Neural progenitor cell (in vitro differentiated cells): Measurements from ENCODE around the gene MINDY4. TPM values are rescaled to one million over a fixed set of nuclear protein-coding genes. Genes with fewer than 3 reads are reported as not detected.

Experiments
- DNase-seq: peaks from one replicate; pipeline ENCODE4 v3.0.0-alpha.2; 2016; ENCODE audit warnings: low spot score
- H2AFZ ChIP-seq: fragments of 200-600 bp; sonication (generic); replicated peaks from 2 replicates; pipeline ENCODE4 v1.6.1; 2016; ENCODE audit warnings: antibody characterized with exemption
- H3F3A ChIP-seq: fragments of 200-600 bp; sonication (generic); 2 replicates; pipeline ENCODE4 v1.6.1; 2016; ENCODE audit warnings: antibody characterized with exemption, low read depth
- H3K27ac ChIP-seq: fragments of 200-600 bp; sonication (generic); 2 replicates; pipeline ENCODE4 v1.5.1; 2016; ENCODE audit warnings: mild to moderate bottlenecking
- H3K27me3 ChIP-seq: fragments of 200-600 bp; sonication (generic); 2 replicates; pipeline ENCODE4 v1.6.1; 2016; ENCODE audit warnings: mild to moderate bottlenecking, moderate library complexity
- H3K36me3 ChIP-seq: fragments of 200-600 bp; sonication (generic); 2 replicates; pipeline ENCODE4 v1.5.1; 2016
- H3K4me1 ChIP-seq: fragments of 200-600 bp; sonication (generic); 2 replicates; pipeline ENCODE4 v1.6.1; 2016; ENCODE audit warnings: mixed run types
- H3K4me2 ChIP-seq: fragments of 200-600 bp; sonication (generic); 2 replicates; pipeline ENCODE4 v1.6.1; 2016
- H3K4me3 ChIP-seq: fragments of 200-600 bp; sonication (generic); 2 replicates; pipeline ENCODE4 v1.5.1; 2016
- H3K79me2 ChIP-seq: fragments of 200-600 bp; sonication (generic); 2 replicates; pipeline ENCODE4 v1.6.1; 2016; ENCODE audit warnings: low read depth
- H3K9ac ChIP-seq: fragments of 200-600 bp; sonication (generic); 2 replicates; pipeline ENCODE4 v1.6.1; 2016
- H3K9me3 ChIP-seq: fragments of 200-600 bp; sonication (generic); 2 replicates; pipeline ENCODE4 v1.5.1; 2016; ENCODE audit warnings: low read depth
- H4K20me1 ChIP-seq: fragments of 200-600 bp; sonication (generic); 2 replicates; pipeline ENCODE4 v1.6.1; 2016; ENCODE audit warnings: low read depth
- H3K27ac Mint-ChIP-seq: 3 replicates; pipeline ENCODE4 v1.8.0; 2021; ENCODE audit warnings: mixed read lengths
- H3K27me3 Mint-ChIP-seq: 2 replicates; pipeline ENCODE4 v1.8.0; 2022; ENCODE audit warnings: low read depth, mild to moderate bottlenecking, inconsistent platforms, moderate library complexity, mixed read lengths; ENCODE audit not compliant: insufficient read depth
- H3K36me3 Mint-ChIP-seq: 3 replicates; pipeline ENCODE4 v1.8.0; 2021; ENCODE audit warnings: mixed read lengths
- H3K4me1 Mint-ChIP-seq: 3 replicates; pipeline ENCODE4 v1.8.0; 2021; ENCODE audit warnings: mixed read lengths
- H3K4me3 Mint-ChIP-seq: 3 replicates; pipeline ENCODE4 v1.8.0; 2021; ENCODE audit warnings: mild to moderate bottlenecking, moderate library complexity, mixed read lengths
- H3K9me3 Mint-ChIP-seq: 3 replicates; pipeline ENCODE4 v1.8.0; 2020; ENCODE audit warnings: mixed read lengths
- EZH2 ChIP-seq: fragments of 200-600 bp; sonication (generic); IDR thresholded peaks from 2 replicates; pipeline ENCODE4 v1.6.1; 2017; ENCODE audit warnings: antibody characterized with exemption, mild to moderate bottlenecking, moderate library complexity
- EZH2phosphoT487 ChIP-seq: fragments of 200-600 bp; sonication (generic); IDR thresholded peaks from 2 replicates; pipeline ENCODE4 v1.6.1; 2017; ENCODE audit warnings: antibody characterized with exemption
- total RNA-seq: library from RNA; depleted of rRNA; stranded (reverse); fragments of >200 nt; gene quantifications from 2 replicates; pipeline ENCODE4 v1.2.3, GENCODE V29; 2015; ENCODE audit warnings: low replicate concordance
- TF ChIP-seq, protein P1 (sequence below): fragments of 200-600 bp; sonication (generic); IDR thresholded peaks from 2 replicates; pipeline ENCODE4 v1.5.1; 2017; ENCODE audit warnings: antibody characterized with exemption, mild to moderate bottlenecking

The MINDY4 gene
- total RNA-seq, 1 donor from 2014 or later, result 5.9 TPM

DNA sequence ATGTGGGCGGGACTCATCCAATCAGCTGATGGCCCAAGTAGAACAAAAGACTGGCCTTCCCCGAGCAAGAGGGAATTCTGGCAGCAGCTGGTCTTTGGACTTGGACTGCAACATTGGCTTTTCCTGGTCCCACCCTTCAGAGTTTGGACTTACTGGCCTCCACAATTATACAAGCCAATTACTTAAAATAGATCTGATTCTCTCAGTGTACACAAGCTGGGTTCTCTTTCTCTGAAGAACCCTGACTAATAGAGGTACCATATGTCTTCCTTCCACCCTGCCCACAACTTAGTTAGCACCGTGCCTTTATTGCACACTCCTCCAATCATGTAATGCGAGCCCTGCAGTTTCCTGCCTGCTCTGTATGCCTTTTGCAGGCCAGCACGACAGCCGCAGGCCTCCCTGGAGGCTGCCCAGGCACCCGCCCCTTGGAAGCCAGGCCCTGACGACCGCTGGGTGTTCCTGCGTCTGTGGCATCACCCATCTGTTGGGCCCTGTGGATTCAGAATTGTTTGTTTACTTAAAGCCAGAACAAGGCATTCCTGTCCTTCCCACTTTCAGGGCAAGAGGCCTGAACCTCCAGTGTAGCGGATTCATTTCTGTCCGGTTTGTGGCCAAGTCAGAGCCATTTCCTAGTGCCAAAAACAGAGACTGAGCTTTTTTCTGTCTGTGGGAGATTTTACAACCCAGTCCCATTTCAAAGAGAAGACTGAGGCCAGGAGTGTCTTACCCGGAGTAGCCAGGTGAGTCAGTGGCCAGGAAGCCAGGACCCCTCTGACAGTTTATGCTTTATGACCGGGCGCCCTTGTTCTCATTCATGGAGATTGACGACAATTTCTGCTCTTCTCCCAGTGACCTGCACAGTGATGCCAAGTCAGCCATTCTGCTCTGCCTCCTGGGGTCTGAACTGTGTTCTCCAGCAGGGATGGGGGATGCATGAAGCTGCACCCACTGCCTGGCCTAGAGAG, 20.2 kb upstream of the MINDY4 start:
- Histone ChIP-seq H2AFZ (no peak overlapping the region), H3K4me1 (no peaks in the 10 kb centered on the region), H3K4me2 (no peak overlapping the region), H3K27ac (no peak overlapping the region), H4K20me1 (no peaks in the 10 kb centered on the region), H3K36me3 (no peaks in the 10 kb centered on the region), H3K79me2 (no peaks in the 10 kb centered on the region), H3K4me3 (no peak overlapping the region), H3F3A (no peaks in the 10 kb centered on the region), H3K9ac (no peak overlapping the region), H3K27me3 (no peaks in the 10 kb centered on the region), H3K9me3 (no peaks in the 10 kb centered on the region)
- Mint-ChIP-seq H3K36me3 (no peaks in the 10 kb centered on the region), H3K27me3 (peaks cover 11% of the 10 kb centered on the region), H3K4me1 (peaks cover 4% of the 10 kb centered on the region), H3K9me3 (peaks cover 11% of the 10 kb centered on the region), H3K4me3 (no peak overlapping the region), H3K27ac (no peak overlapping the region)
- TF ChIP-seq, protein P1, sequence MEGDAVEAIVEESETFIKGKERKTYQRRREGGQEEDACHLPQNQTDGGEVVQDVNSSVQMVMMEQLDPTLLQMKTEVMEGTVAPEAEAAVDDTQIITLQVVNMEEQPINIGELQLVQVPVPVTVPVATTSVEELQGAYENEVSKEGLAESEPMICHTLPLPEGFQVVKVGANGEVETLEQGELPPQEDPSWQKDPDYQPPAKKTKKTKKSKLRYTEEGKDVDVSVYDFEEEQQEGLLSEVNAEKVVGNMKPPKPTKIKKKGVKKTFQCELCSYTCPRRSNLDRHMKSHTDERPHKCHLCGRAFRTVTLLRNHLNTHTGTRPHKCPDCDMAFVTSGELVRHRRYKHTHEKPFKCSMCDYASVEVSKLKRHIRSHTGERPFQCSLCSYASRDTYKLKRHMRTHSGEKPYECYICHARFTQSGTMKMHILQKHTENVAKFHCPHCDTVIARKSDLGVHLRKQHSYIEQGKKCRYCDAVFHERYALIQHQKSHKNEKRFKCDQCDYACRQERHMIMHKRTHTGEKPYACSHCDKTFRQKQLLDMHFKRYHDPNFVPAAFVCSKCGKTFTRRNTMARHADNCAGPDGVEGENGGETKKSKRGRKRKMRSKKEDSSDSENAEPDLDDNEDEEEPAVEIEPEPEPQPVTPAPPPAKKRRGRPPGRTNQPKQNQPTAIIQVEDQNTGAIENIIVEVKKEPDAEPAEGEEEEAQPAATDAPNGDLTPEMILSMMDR, result no peak
- TF ChIP-seq EZH2phosphoT487, result no peak
- TF ChIP-seq EZH2, result no peak
- DNase-seq, result no peak

DNA sequence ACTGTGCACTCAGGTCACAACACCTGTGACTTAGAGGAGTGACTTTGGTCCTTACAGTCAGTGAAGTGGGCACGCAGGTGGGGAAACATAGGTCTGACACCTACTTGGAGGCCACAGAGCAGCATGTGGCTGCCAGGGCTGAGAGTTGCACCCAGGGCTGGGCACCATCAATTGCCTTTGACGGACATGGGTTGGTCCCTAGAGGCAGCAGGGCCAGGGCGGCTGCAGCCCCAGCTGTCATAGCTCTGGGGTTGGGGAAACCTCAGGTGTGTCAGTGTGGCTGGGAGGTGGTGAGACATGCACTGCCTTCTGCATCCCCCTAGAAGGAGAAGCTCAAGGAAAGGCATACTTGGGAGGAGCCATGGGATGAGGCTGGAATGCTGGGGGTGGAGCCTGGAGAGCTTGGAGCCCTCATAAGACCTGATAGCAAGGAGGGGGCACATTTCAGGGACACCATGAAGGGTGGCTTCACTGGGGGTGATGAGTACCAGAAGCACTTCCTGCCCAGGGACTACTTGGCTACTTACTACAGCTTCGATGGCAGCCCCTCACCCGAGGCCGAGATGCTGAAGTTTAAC, 19.4 kb upstream of the MINDY4 start, which contains the start of gene INMT:
Gene INMT (plus strand): TSS at position 440 of the 578 bp plus-strand sequence. CDS start 16 bp downstream, at position 456.
- Histone ChIP-seq H4K20me1 (no peaks in the 10 kb centered on the region), H3K4me1 (no peaks in the 10 kb centered on the region), H3K79me2 (no peaks in the 10 kb centered on the region), H3K36me3 (no peaks in the 10 kb centered on the region), H3K9me3 (no peaks in the 10 kb centered on the region), H3F3A (no peaks in the 10 kb centered on the region), H2AFZ (no peak within 1 kb of the TSS), H3K4me2 (no peak within 1 kb of the TSS), H3K27ac (no peak within 1 kb of the TSS), H3K4me3 (no peak within 1 kb of the TSS), H3K9ac (no peak within 1 kb of the TSS), H3K27me3 (no peaks in the 10 kb centered on the region)
- no peaks in the 10 kb centered on the region for H3K36me3 Mint-ChIP-seq
- H3K4me3 Mint-ChIP-seq, result no peak within 1 kb of the TSS
- no peak for DNase-seq
- peaks cover 4% of the 10 kb centered on the region for H3K4me1 Mint-ChIP-seq
- no peak within 1 kb of the TSS for H3K27ac Mint-ChIP-seq
- TF ChIP-seq EZH2 (no peak), EZH2phosphoT487 (no peak)
- TF ChIP-seq, protein P1, result no peak
- H3K27me3 Mint-ChIP-seq, result peaks cover 10% of the 10 kb centered on the region
- peaks cover 11% of the 10 kb centered on the region for H3K9me3 Mint-ChIP-seq

DNA sequence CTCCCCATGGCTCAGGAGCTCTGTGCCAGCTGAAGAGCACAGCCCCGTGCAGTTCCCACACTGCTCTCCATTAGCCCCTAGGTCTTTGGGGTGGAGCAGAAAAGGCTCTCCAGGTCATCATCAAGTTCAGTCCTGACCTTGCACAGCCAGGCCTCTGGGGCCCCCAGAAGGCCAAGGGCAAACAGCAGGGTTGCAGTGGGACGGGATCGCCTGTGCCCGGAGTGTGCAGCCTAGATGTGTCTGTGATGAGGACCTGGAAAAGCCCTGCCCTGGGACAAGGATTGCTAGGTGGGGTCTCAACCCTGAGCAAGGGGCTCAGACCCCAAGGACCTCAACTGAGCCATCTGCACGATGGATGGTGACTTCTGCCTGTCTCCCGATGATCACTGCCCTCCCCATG, 18.7 kb upstream of the MINDY4 start:
- Histone ChIP-seq H3K4me2 (no peak overlapping the region), H3K79me2 (no peaks in the 10 kb centered on the region), H3K9ac (no peak overlapping the region), H3K36me3 (no peaks in the 10 kb centered on the region), H3K27me3 (no peaks in the 10 kb centered on the region), H4K20me1 (no peaks in the 10 kb centered on the region), H2AFZ (no peak overlapping the region), H3K4me1 (no peaks in the 10 kb centered on the region), H3K4me3 (no peak overlapping the region), H3K27ac (no peak overlapping the region), H3F3A (no peaks in the 10 kb centered on the region), H3K9me3 (no peaks in the 10 kb centered on the region)
- Mint-ChIP-seq H3K9me3 (peaks cover 11% of the 10 kb centered on the region), H3K4me1 (peaks cover 4% of the 10 kb centered on the region), H3K27me3 (peaks cover 7% of the 10 kb centered on the region), H3K27ac (no peak overlapping the region), H3K36me3 (no peaks in the 10 kb centered on the region), H3K4me3 (no peak overlapping the region)
- DNase-seq, result no peak
- TF ChIP-seq, protein P1, result no peak
- TF ChIP-seq EZH2phosphoT487, result no peak
- TF ChIP-seq EZH2, result no peak
